H1 (cell line): ENCODE results near the gene MICOS13. TPM values are rescaled to one million over a fixed set of nuclear protein-coding genes. Genes with fewer than 3 reads are reported as not detected.

ENCODE experiments used
- CTCF ChIA-PET: fragments of 300-600 bp; sonication (Branson Sonifier 250); formaldehyde crosslinking; loops from one replicate; lab custom pipeline; 2021; ENCODE audit not compliant: partially characterized antibody; lab: Charles Lee
- POLR2A ChIA-PET: fragments of 300-600 bp; sonication (Branson Sonifier 250); formaldehyde crosslinking; loops from one replicate; lab custom pipeline; 2021; ENCODE audit warnings: inconsistent platforms; ENCODE audit not compliant: partially characterized antibody; lab: Charles Lee
- DNase-seq, 2 experiments: peaks; one replicate each; pipeline versions ENCODE4 v3.0.0 to v3.0.0-alpha.2; 2010 to 2022; ENCODE audit warnings: low spot score in 2 of 2, low read depth in 1 of 2, mixed read lengths in 1 of 2
- FAIRE-seq: peaks from 2 replicates; lab custom pipeline; 2011; peaks lifted over from hg19 to GRCh38; lab: Jason Lieb, UNC
- H2AFZ ChIP-seq: 2 replicates; pipeline ENCODE4 v1.8.1; 2012; ENCODE audit warnings: low read length, inconsistent platforms
- H2AK5ac ChIP-seq: 2 replicates; pipeline ENCODE4 v1.6.1; 2013; ENCODE audit warnings: low read depth, low read length
- H2BK120ac ChIP-seq: replicated peaks from 2 replicates; pipeline ENCODE3; 2013; ENCODE audit warnings: low read depth, low read length, inconsistent platforms
- H2BK12ac ChIP-seq: 2 replicates; pipeline ENCODE4 v1.6.1; 2013; ENCODE audit warnings: low read depth, low read length
- H2BK15ac ChIP-seq: 2 replicates; pipeline ENCODE4 v1.6.1; 2013; ENCODE audit warnings: low read length
- H2BK20ac ChIP-seq: 2 replicates; pipeline ENCODE4 v1.6.1; 2013; ENCODE audit warnings: low read length
- H2BK5ac ChIP-seq: 2 replicates; pipeline ENCODE4 v1.6.1; 2013; ENCODE audit warnings: low read depth, low read length
- H3K14ac ChIP-seq: 2 replicates; pipeline ENCODE4 v1.6.1; 2013; ENCODE audit warnings: inconsistent platforms; ENCODE audit not compliant: insufficient read length
- H3K18ac ChIP-seq: 2 replicates; pipeline ENCODE4 v1.6.1; 2013; ENCODE audit warnings: low read length; ENCODE audit errors: extremely low read depth
- H3K23ac ChIP-seq: 2 replicates; pipeline ENCODE4 v1.6.1; 2013; ENCODE audit warnings: inconsistent platforms; ENCODE audit not compliant: insufficient read length
- H3K23me2 ChIP-seq: 2 replicates; pipeline ENCODE4 v1.6.1; 2013; ENCODE audit warnings: low read depth, low read length
- H3K27ac ChIP-seq: 2 replicates; pipeline ENCODE4 v1.6.1; 2011; ENCODE audit warnings: low read depth, low read length, inconsistent platforms
- H3K27me3 ChIP-seq, 4 experiments: replicated peaks in 1 of 4; 1 replicate in 1 of 4; 2 replicates in 3 of 4; pipeline versions ENCODE4 v1.6.1 to v1.8.1; 2011 to 2013; ENCODE audit warnings: low read length in 3 of 4, mild to moderate bottlenecking in 3 of 4, inconsistent platforms in 2 of 4, mixed read lengths in 2 of 4, moderate library complexity in 1 of 4; ENCODE audit not compliant: control insufficient read depth in 3 of 4, insufficient read depth in 3 of 4; ENCODE audit errors: extremely low read depth in 1 of 4
- H3K36me3 ChIP-seq, 4 experiments: 2 replicates each; pipeline versions ENCODE4 v1.6.1 to v1.8.1; 2011 to 2013; ENCODE audit warnings: mild to moderate bottlenecking in 4 of 4, low read length in 3 of 4, moderate library complexity in 2 of 4, control low read depth in 1 of 4, inconsistent platforms in 1 of 4; ENCODE audit not compliant: insufficient read depth in 4 of 4, control insufficient read depth in 2 of 4
- H3K4ac ChIP-seq: replicated peaks from 2 replicates; pipeline ENCODE3; 2013; ENCODE audit warnings: low read length, low read depth, mixed read lengths, inconsistent platforms; ENCODE audit not compliant: insufficient read length
- H3K4me1 ChIP-seq, 4 experiments: replicated peaks in 1 of 4; 1 replicate in 1 of 4; 2 replicates in 3 of 4; pipeline versions ENCODE4 v1.6.1 to v1.8.1; 2011 to 2013; ENCODE audit warnings: low read length in 3 of 4, inconsistent platforms in 2 of 4, mixed read lengths in 1 of 4; ENCODE audit not compliant: insufficient read depth in 4 of 4, control insufficient read depth in 3 of 4
- H3K4me2 ChIP-seq, 2 experiments: 2 replicates each; pipeline versions ENCODE4 v1.6.1 to v1.8.1; 2011 to 2013; ENCODE audit warnings: low read depth in 2 of 2, low read length in 2 of 2, control low read depth in 1 of 2, inconsistent platforms in 1 of 2, mild to moderate bottlenecking in 1 of 2; ENCODE audit not compliant: insufficient read depth in 1 of 2
- H3K4me3 ChIP-seq, 4 experiments: fragments of 200-600, 300-600 bp in 1 of 4; sonication (generic), shearing (Covaris generic), sonication (Bioruptor Twin) in 1 of 4; 2 replicates each; pipeline versions ENCODE4 v1.5.1 to v1.8.1; 2011 to 2016; ENCODE audit warnings: low read length in 4 of 4, low read depth in 3 of 4, control low read depth in 2 of 4, inconsistent platforms in 2 of 4, mild to moderate bottlenecking in 2 of 4, mixed read lengths in 1 of 4, moderate library complexity in 1 of 4; ENCODE audit not compliant: insufficient read depth in 2 of 4; ENCODE audit errors: extremely low read depth in 1 of 4
- H3K56ac ChIP-seq: replicated peaks from 2 replicates; pipeline ENCODE3; 2013; ENCODE audit warnings: low read depth, mild to moderate bottlenecking, mixed read lengths, low read length, inconsistent platforms; ENCODE audit not compliant: insufficient read length
- H3K79me1 ChIP-seq: 2 replicates; pipeline ENCODE4 v1.6.1; 2013; ENCODE audit warnings: low read depth, low read length, control low read depth
- H3K79me2 ChIP-seq, 2 experiments: 2 replicates each; pipeline versions ENCODE4 v1.6.1 to v1.8.1; 2012 to 2013; ENCODE audit warnings: low read length in 2 of 2, mild to moderate bottlenecking in 2 of 2, inconsistent platforms in 1 of 2; ENCODE audit not compliant: insufficient read depth in 2 of 2, control insufficient read depth in 1 of 2
- H3K9ac ChIP-seq, 4 experiments: replicated peaks in 1 of 4; 1 replicate in 1 of 4; 2 replicates in 3 of 4; pipeline versions ENCODE4 v1.6.1 to v1.8.1; 2011 to 2013; ENCODE audit warnings: low read depth in 3 of 4, low read length in 3 of 4, control low read depth in 2 of 4, mild to moderate bottlenecking in 2 of 4, moderate library complexity in 2 of 4, inconsistent platforms in 1 of 4; ENCODE audit errors: extremely low read depth in 1 of 4
- H3K9me3 ChIP-seq, 2 experiments: 2 replicates each; pipeline versions ENCODE4 v1.6.1 to v1.8.1; 2012 to 2013; ENCODE audit warnings: mild to moderate bottlenecking in 2 of 2, moderate library complexity in 2 of 2, control low read depth in 1 of 2, inconsistent platforms in 1 of 2, low read depth in 1 of 2, low read length in 1 of 2, mixed read lengths in 1 of 2; ENCODE audit not compliant: insufficient read depth in 2 of 2
- H4K20me1 ChIP-seq, 2 experiments: replicated peaks in 1 of 2; 2 replicates each; pipeline versions ENCODE3 to v1.8.1; 2011 to 2013; ENCODE audit warnings: inconsistent platforms in 2 of 2, low read length in 2 of 2, mild to moderate bottlenecking in 1 of 2; ENCODE audit not compliant: insufficient read depth in 2 of 2, control insufficient read depth in 1 of 2
- H4K5ac ChIP-seq: 2 replicates; pipeline ENCODE4 v1.6.1; 2013; ENCODE audit warnings: low read length, low read depth, mixed read lengths, inconsistent platforms; ENCODE audit not compliant: insufficient read length
- H4K8ac ChIP-seq: 2 replicates; pipeline ENCODE4 v1.8.0; 2013; ENCODE audit warnings: mild to moderate bottlenecking, moderate library complexity, low read length, inconsistent platforms; ENCODE audit not compliant: insufficient read depth; ENCODE audit errors: extremely low read depth
- H4K91ac ChIP-seq: replicated peaks from 2 replicates; pipeline ENCODE3; 2013; ENCODE audit warnings: low read length, mixed read lengths, inconsistent platforms; ENCODE audit not compliant: insufficient read length
- TBP ChIP-seq: IDR thresholded peaks from 2 replicates; pipeline ENCODE4 v1.6.1; 2011; ENCODE audit warnings: low read depth, low read length, improper control_type of control experiment
- WGBS, 2 experiments: shearing (Covaris generic) in 1 of 2; methylation state at CpG; one replicate each; pipeline versions ENCODE4 v1.1.6 to v1.1.7; 2013 to 2015; ENCODE audit warnings: low lambda C conversion rate in 2 of 2, mixed read lengths in 2 of 2, inconsistent platforms in 1 of 2, low coverage in 1 of 2, missing lambda C conversion rate in 1 of 2; ENCODE audit not compliant: insufficient replicate concordance in 2 of 2, insufficient coverage in 1 of 2, insufficient read length in 1 of 2; ENCODE audit errors: extremely low coverage in 1 of 2, missing lambda C conversion rate in 1 of 2; 5-methylcytosine and 5-hydroxymethylcytosine counted together
- polyA plus RNA-seq, 7 experiments: library from polyadenylated mRNA; depleted of rRNA in 3 of 7; stranded (reverse) in 5 of 7; unstranded in 2 of 7; fragments of >200 nt in 5 of 7; fragments of 200-250 nt in 2 of 7; gene quantifications; 1 replicate in 5 of 7; 2 replicates in 1 of 7; 4 replicates in 1 of 7; pipeline versions ENCODE4 v1.2.1 to v1.2.3, GENCODE V29; 2011 to 2013; ENCODE audit warnings: missing spikeins in 2 of 7, mixed read lengths in 2 of 7
- total RNA-seq: library from RNA; stranded (reverse); fragmentation: NEBNext Ultra II Directional; extraction: Animal tissue kit (Norgen Biotek cat#: 25700); gene quantifications from 2 replicates; pipeline ENCODE4 v1.2.1, GENCODE V29; 2021
- TF ChIP-seq, protein P1 (sequence below): IDR thresholded peaks from 2 replicates; pipeline ENCODE4 v1.6.1; 2012; ENCODE audit warnings: inconsistent platforms

Gene MICOS13
- total and polyA plus RNA-seq, 2 of the 8 experiments (the other 6 are each of a cell fraction or from before 2014, with no cell fraction given): 17.3 to 36.1 TPM

DNA sequence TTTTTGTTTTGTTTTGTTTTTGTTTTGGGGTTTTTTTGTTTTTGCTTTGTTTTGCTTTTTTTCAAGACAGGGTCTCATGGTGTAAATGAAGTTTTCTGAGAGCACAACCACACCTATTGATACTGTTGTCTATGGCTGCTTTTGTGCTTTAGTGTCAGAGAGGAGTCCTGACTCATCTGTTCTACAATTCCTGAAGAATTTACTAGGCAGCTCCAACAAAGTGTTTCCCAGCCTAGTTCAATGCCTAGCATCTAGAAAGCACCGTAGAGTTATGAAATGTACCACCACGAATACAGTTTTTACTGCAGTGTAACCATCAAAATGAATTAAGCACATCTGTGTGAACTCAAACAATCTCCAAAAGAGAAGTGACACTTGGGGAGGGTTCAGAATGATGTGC is 36.3 kb downstream of the MICOS13 start:
- no peak for FAIRE-seq
- WGBS, 2 experiments: 95% methylated on average over 2 of the region's 2 CpGs; no CpG with 5 or more reads in 1 of the 2 experiments
- H4K20me1 ChIP-seq: peaks cover 21 to 25% of the 10 kb centered on the region in 2 experiments

More for the DNA sequence above, 36.3 kb downstream of the MICOS13 start:
- H2BK20ac ChIP-seq: no peak overlapping the region
- H3K27me3 ChIP-seq: no peaks in the 10 kb centered on the region
- peaks cover 3 to 70% of the 10 kb centered on the region in 2 experiments; a peak in 3 of 4 replicates for H3K79me2 ChIP-seq
- no peaks in the 10 kb centered on the region for H3K9me3 ChIP-seq
- H3K27ac ChIP-seq: no peak overlapping the region
- H3K4me3 ChIP-seq: no peak overlapping the region
- H2AK5ac ChIP-seq: no peak overlapping the region
- no peak overlapping the region for H4K91ac ChIP-seq
- H3K9ac ChIP-seq: no peak overlapping the region
- H2AFZ ChIP-seq: no peak overlapping the region
- no peak overlapping the region for H2BK15ac ChIP-seq
- H3K36me3 ChIP-seq: peaks cover 23 to 73% (median 61%) of the 10 kb centered on the region in 4 experiments
- H3K14ac ChIP-seq: no peak overlapping the region
- no peak overlapping the region for H3K4ac ChIP-seq
- no peak overlapping the region for H3K23ac ChIP-seq
- H3K23me2 ChIP-seq: no peaks in the 10 kb centered on the region
- POLR2A ChIA-PET: no interaction called here
- no peak overlapping the region for H2BK12ac ChIP-seq
- H3K4me1 ChIP-seq: no peaks in the 10 kb centered on the region
- CTCF ChIA-PET: interaction anchor here (0.9 kb wide), 1 partner anchor 59 kb away, joined by 3 read pairs; no protein-coding TSS in a partner anchor
- H2BK5ac ChIP-seq: no peak overlapping the region
- no peak overlapping the region for H3K18ac ChIP-seq
- peaks cover 9% of the 10 kb centered on the region for H3K79me1 ChIP-seq
- H3K4me2 ChIP-seq: no peak overlapping the region
- TF ChIP-seq, protein P1, sequence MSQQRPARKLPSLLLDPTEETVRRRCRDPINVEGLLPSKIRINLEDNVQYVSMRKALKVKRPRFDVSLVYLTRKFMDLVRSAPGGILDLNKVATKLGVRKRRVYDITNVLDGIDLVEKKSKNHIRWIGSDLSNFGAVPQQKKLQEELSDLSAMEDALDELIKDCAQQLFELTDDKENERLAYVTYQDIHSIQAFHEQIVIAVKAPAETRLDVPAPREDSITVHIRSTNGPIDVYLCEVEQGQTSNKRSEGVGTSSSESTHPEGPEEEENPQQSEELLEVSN: no peak
- TF ChIP-seq TBP: no peak
- no peak overlapping the region for H4K8ac ChIP-seq
- no peak overlapping the region for H3K56ac ChIP-seq
- no peak overlapping the region for H2BK120ac ChIP-seq
- DNase-seq: no peak
- H4K5ac ChIP-seq: no peak overlapping the region
